DMS79 treated with DMSO at 0.1 percent for 48 hours (cell line): ENCODE measurements around the gene SEC16A.
"Not testable (repeated sequence)": the region's sequence is repeated elsewhere in the genome, so short reads cannot be mapped to it uniquely, and the experiment has no call there.

Experiments used
- DNase-seq: peaks from one replicate; lab custom pipeline; 2025; lab: John Stamatoyannopoulos, UW

Gene SEC16A

GRCh38 chr9:136439481-136440408 lies 43.1 kb downstream of the SEC16A start, which contains the start of gene INPP5E:
TSS of gene INPP5E (minus strand) at chr9:136439845. CDS start at chr9:136439419, 426 bp downstream.
- DNase-seq: peak; percentile 37

GRCh38 chr9:136438548-136439480 lies 44.0 kb downstream of the SEC16A start:
- DNase-seq: peak; percentile 4

- no peak for DNase-seq
Observed at GRCh38 chr9:136437839-136438547, 44.8 kb downstream of the SEC16A start.

GRCh38 chr9:136437430-136437829 lies 45.4 kb downstream of the SEC16A start:
- no peak for DNase-seq

GRCh38 chr9:136436055-136436634 lies 46.7 kb downstream of the SEC16A start:
- no peak for DNase-seq

GRCh38 chr9:136434580-136435169 lies 48.2 kb downstream of the SEC16A start:
- no peak for DNase-seq

GRCh38 chr9:136433849-136434579 lies 48.8 kb downstream of the SEC16A start:
- no peak for DNase-seq

GRCh38 chr9:136433043-136433715 lies 49.7 kb downstream of the SEC16A start:
- no peak for DNase-seq

- no peak for DNase-seq
Observed at GRCh38 chr9:136432591-136432990, 50.2 kb downstream of the SEC16A start.

GRCh38 chr9:136431782-136432350 lies 51.0 kb downstream of the SEC16A start:
- DNase-seq: no peak

GRCh38 chr9:136430588-136431234 lies 52.1 kb downstream of the SEC16A start:
- no peak for DNase-seq

- no peak for DNase-seq
Observed at GRCh38 chr9:136429683-136430491, 53.0 kb downstream of the SEC16A start.

- no peak for DNase-seq
Observed at GRCh38 chr9:136429075-136429628, 53.7 kb downstream of the SEC16A start.

GRCh38 chr9:136426787-136427186 lies 56.1 kb downstream of the SEC16A start:
- no peak for DNase-seq

GRCh38 chr9:136425367-136425766 lies 57.5 kb downstream of the SEC16A start:
- not testable (repeated sequence) for DNase-seq

GRCh38 chr9:136424750-136425362 lies 58.0 kb downstream of the SEC16A start:
- DNase-seq: no peak

GRCh38 chr9:136423432-136424146 lies 59.3 kb downstream of the SEC16A start:
- no peak for DNase-seq
